ENCODE measurements around the gene POLR2J3.
"Not testable (repeated sequence)": the region's sequence is repeated elsewhere in the genome, so short reads cannot be mapped to it uniquely, and the experiment has no call there.

POLR2J3 gene

DNA sequence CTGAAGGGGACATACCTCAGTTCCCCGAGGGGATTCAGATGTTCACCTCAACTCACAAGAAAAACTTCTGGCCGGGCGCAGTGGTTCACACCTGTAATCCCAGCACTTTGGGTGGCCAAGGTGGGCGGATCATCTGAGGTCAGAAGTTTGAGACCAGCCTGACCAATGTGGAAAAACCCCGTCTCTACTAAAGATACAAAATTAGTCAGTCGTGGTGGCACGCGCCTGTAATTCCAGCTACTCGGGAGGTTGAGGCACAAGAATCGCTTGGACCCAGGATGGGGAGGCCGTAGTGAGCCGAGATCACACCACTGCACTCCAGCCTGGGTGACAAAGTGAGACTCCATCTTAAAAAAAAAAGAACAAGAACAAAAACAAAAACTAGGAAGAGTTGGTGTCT is 27.1 kb downstream of the POLR2J3 start:
- H3K4me2 ChIP-seq (ENCODE audit: low read length); H3K18ac ChIP-seq (ENCODE audit: low read length); H3K9ac ChIP-seq (ENCODE audit: low read length); H3K9me3 ChIP-seq (ENCODE audit: insufficient read depth, low read depth, low read length); H3K27ac ChIP-seq (ENCODE audit: low read depth, low read length); H3K79me1 ChIP-seq (ENCODE audit: low read length); H3K14ac ChIP-seq (ENCODE audit: low read length); DNase-seq; H2AK5ac ChIP-seq (ENCODE audit: low read length); H3K4ac ChIP-seq (ENCODE audit: low read depth, low read length); H4K12ac ChIP-seq (ENCODE audit: low read depth, low read length); H4K91ac ChIP-seq (ENCODE audit: low read depth, low read length); H2BK5ac ChIP-seq (ENCODE audit: low read depth, low read length, poor library complexity); H2BK120ac ChIP-seq (ENCODE audit: insufficient read depth, low read length, poor library complexity); H2BK12ac ChIP-seq (ENCODE audit: low read length); H3K27me3 ChIP-seq (ENCODE audit: insufficient read depth, low read length); H3K36me3 ChIP-seq (ENCODE audit: control insufficient read depth in 1 of 2, insufficient read depth in 2 of 2, low read length in 2 of 2); H2AFZ ChIP-seq (ENCODE audit: insufficient read depth, low read length, poor library complexity); H3K4me1 ChIP-seq (ENCODE audit: control insufficient read depth in 1 of 2, insufficient read depth in 2 of 2, low read length in 2 of 2); H3K4me3 ChIP-seq (ENCODE audit: low read depth, low read length); H3K23ac ChIP-seq (ENCODE audit: low read length); H3K79me2 ChIP-seq (ENCODE audit: control insufficient read depth, insufficient read depth, low read length, poor library complexity); H4K8ac ChIP-seq (ENCODE audit: low read depth, low read length): not testable (repeated sequence)
- no CpG with 5 or more reads among the region's 12 CpGs for WGBS (ENCODE audit: extremely low coverage, insufficient coverage, insufficient read length)

GRCh38 chr7:102544372-102544771 is 28.0 kb downstream of the POLR2J3 start:
- not testable (repeated sequence) for H3K79me2 ChIP-seq (ENCODE audit: control insufficient read depth, insufficient read depth, low read length, poor library complexity); H3K23ac ChIP-seq (ENCODE audit: low read length); H3K18ac ChIP-seq (ENCODE audit: low read length); H3K36me3 ChIP-seq (ENCODE audit: control insufficient read depth in 1 of 2, insufficient read depth in 2 of 2, low read length in 2 of 2); H3K9ac ChIP-seq (ENCODE audit: low read length); H3K4ac ChIP-seq (ENCODE audit: low read depth, low read length); H3K27me3 ChIP-seq (ENCODE audit: insufficient read depth, low read length); H3K14ac ChIP-seq (ENCODE audit: low read length); H3K27ac ChIP-seq (ENCODE audit: low read depth, low read length); H3K4me3 ChIP-seq (ENCODE audit: low read depth, low read length); H2BK12ac ChIP-seq (ENCODE audit: low read length); H3K4me1 ChIP-seq (ENCODE audit: control insufficient read depth in 1 of 2, insufficient read depth in 2 of 2, low read length in 2 of 2); H4K91ac ChIP-seq (ENCODE audit: low read depth, low read length); H4K12ac ChIP-seq (ENCODE audit: low read depth, low read length); H3K79me1 ChIP-seq (ENCODE audit: low read length); H2BK5ac ChIP-seq (ENCODE audit: low read depth, low read length, poor library complexity); H2AK5ac ChIP-seq (ENCODE audit: low read length); H3K4me2 ChIP-seq (ENCODE audit: low read length); DNase-seq; H2BK120ac ChIP-seq (ENCODE audit: insufficient read depth, low read length, poor library complexity); H3K9me3 ChIP-seq (ENCODE audit: insufficient read depth, low read depth, low read length); H2AFZ ChIP-seq (ENCODE audit: insufficient read depth, low read length, poor library complexity); H4K8ac ChIP-seq (ENCODE audit: low read depth, low read length)
- no CpG with 5 or more reads among the region's 1 CpG for WGBS (ENCODE audit: extremely low coverage, insufficient coverage, insufficient read length)

DNA sequence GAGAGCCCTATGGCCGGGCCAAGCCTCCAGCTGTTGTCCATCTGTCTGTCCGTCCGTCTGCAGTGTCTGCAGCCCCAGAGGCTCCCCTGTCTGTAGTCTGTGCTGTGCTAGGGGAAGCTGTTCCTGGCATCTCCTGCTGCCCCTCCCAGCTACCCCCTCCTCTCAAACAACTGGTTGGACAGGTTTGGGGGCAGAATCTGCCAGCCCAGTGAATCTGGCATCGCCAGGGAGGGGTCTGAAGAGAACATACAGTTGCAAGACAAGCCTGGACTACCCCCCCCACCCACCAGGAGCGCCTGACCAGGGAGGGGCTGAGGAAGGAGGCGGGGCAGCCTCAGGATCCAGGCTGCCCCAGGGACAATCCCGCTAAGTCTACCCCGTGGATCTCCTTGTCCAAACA is 28.8 kb downstream of the POLR2J3 start, which contains the start of gene UPK3BL2:
Gene UPK3BL2 (minus strand): TSS at position 101 of the 400 bp plus-strand sequence. CDS start 60 bp downstream, at position 41.
- not testable (repeated sequence) for H3K9ac ChIP-seq (ENCODE audit: low read length); H4K12ac ChIP-seq (ENCODE audit: low read depth, low read length); H3K9me3 ChIP-seq (ENCODE audit: insufficient read depth, low read depth, low read length); H4K91ac ChIP-seq (ENCODE audit: low read depth, low read length); H3K4me1 ChIP-seq (ENCODE audit: control insufficient read depth in 1 of 2, insufficient read depth in 2 of 2, low read length in 2 of 2); H2BK12ac ChIP-seq (ENCODE audit: low read length); H2AFZ ChIP-seq (ENCODE audit: insufficient read depth, low read length, poor library complexity); H3K79me1 ChIP-seq (ENCODE audit: low read length); H3K4me2 ChIP-seq (ENCODE audit: low read length); H2AK5ac ChIP-seq (ENCODE audit: low read length); H3K23ac ChIP-seq (ENCODE audit: low read length); H3K27me3 ChIP-seq (ENCODE audit: insufficient read depth, low read length); H2BK120ac ChIP-seq (ENCODE audit: insufficient read depth, low read length, poor library complexity); H3K4ac ChIP-seq (ENCODE audit: low read depth, low read length); H4K8ac ChIP-seq (ENCODE audit: low read depth, low read length); DNase-seq; H3K14ac ChIP-seq (ENCODE audit: low read length); H3K18ac ChIP-seq (ENCODE audit: low read length); H3K79me2 ChIP-seq (ENCODE audit: control insufficient read depth, insufficient read depth, low read length, poor library complexity); H3K27ac ChIP-seq (ENCODE audit: low read depth, low read length); H3K4me3 ChIP-seq (ENCODE audit: low read depth, low read length); H2BK5ac ChIP-seq (ENCODE audit: low read depth, low read length, poor library complexity); H3K36me3 ChIP-seq (ENCODE audit: control insufficient read depth in 1 of 2, insufficient read depth in 2 of 2, low read length in 2 of 2)
- no CpG with 5 or more reads among the region's 8 CpGs for WGBS (ENCODE audit: extremely low coverage, insufficient coverage, insufficient read length)

- DNase-seq; H2BK120ac ChIP-seq (ENCODE audit: insufficient read depth, low read length, poor library complexity); H4K12ac ChIP-seq (ENCODE audit: low read depth, low read length); H3K36me3 ChIP-seq (ENCODE audit: control insufficient read depth in 1 of 2, insufficient read depth in 2 of 2, low read length in 2 of 2); H3K23ac ChIP-seq (ENCODE audit: low read length); H2BK5ac ChIP-seq (ENCODE audit: low read depth, low read length, poor library complexity); H3K9ac ChIP-seq (ENCODE audit: low read length); H3K9me3 ChIP-seq (ENCODE audit: insufficient read depth, low read depth, low read length); H3K4me1 ChIP-seq (ENCODE audit: control insufficient read depth in 1 of 2, insufficient read depth in 2 of 2, low read length in 2 of 2); H3K18ac ChIP-seq (ENCODE audit: low read length); H2AK5ac ChIP-seq (ENCODE audit: low read length); H3K79me2 ChIP-seq (ENCODE audit: control insufficient read depth, insufficient read depth, low read length, poor library complexity); H3K14ac ChIP-seq (ENCODE audit: low read length); H2BK12ac ChIP-seq (ENCODE audit: low read length); H3K4ac ChIP-seq (ENCODE audit: low read depth, low read length); H3K79me1 ChIP-seq (ENCODE audit: low read length); H3K4me3 ChIP-seq (ENCODE audit: low read depth, low read length); H2AFZ ChIP-seq (ENCODE audit: insufficient read depth, low read length, poor library complexity); H3K27me3 ChIP-seq (ENCODE audit: insufficient read depth, low read length); H3K4me2 ChIP-seq (ENCODE audit: low read length); H4K8ac ChIP-seq (ENCODE audit: low read depth, low read length); H3K27ac ChIP-seq (ENCODE audit: low read depth, low read length); H4K91ac ChIP-seq (ENCODE audit: low read depth, low read length): not testable (repeated sequence)
- WGBS (ENCODE audit: extremely low coverage, insufficient coverage, insufficient read length), result no CpG with 5 or more reads among the region's 11 CpGs
These were observed 29.6 kb downstream of the POLR2J3 start for GRCh38 chr7:102542771-102543170.

Data from trophoblast cell (in vitro differentiated cells and primary cell).